GM18507 (cell line): Measurements from ENCODE around the gene ABHD5.
"Not testable (repeated sequence)": the region's sequence is repeated elsewhere in the genome, so short reads cannot be mapped to it uniquely, and the experiment has no call there.

ENCODE experiments used
- DNase-seq: peaks from one replicate; pipeline ENCODE4 v3.0.0; 2011; ENCODE audit warnings: low read depth; ENCODE audit not compliant: insufficient read length; ENCODE audit errors: extremely low spot score
- FAIRE-seq: peaks from 2 replicates; lab custom pipeline; 2011; peaks lifted over from hg19 to GRCh38; lab: Jason Lieb, UNC

The ABHD5 gene

DNA sequence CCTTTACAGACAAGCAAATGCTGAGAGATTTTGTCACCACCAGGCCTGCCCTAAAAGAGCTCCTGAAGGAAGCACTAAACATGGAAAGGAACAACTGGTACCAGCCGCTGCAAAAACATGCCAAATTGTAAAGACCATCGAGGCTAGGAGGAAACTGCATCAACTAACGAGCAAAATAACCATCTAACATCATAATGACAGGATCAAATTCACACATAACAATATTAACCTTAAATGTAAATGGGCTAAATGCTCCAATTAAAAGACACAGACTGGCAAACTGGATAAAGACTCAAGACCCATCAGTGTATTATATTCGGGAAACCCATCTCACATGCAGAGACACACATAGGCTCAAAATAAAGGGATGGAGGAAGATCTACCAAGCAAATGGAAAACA is 9.9 kb upstream of the ABHD5 start:
- FAIRE-seq, DNase-seq: not testable (repeated sequence)

DNA sequence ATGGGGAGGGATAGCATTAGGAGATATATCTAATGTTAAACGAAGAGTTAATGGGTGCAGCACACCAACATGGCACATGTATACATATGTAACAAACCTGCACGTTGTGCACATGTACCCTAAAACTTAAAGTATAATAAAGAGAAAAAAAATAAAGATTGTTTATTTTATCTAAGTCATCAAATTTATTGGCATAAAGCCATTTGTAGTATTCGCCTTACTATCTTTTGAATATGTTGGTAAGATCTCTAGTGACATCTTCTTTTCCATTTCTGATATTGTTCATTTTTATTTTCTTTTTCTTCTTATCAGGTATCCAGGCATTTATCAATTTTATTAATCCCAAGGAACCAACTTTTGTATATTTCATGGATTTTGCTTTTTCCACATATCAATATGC is 5.8 kb upstream of the ABHD5 start:
- no peak for FAIRE-seq
- DNase-seq, result no peak

DNA sequence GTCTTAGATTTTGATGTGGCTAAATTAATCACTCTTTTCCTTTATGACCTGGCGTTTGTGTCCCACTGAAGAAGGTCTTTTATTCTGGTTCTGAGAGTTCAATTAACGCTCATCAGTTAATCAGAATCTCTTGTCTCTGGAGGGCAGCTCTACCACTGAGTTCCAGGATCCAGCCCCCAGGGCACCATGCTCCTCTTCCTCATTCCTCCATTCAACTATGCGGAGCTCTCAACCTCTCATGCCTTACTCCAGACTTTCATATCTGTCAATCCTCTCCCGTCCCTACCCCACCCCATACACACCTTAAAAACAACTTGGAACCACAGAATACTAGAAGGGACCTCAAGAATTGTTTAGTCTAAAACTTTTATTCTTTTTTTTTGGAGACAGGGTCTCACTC is 4.8 kb upstream of the ABHD5 start:
- no peak for FAIRE-seq

DNA sequence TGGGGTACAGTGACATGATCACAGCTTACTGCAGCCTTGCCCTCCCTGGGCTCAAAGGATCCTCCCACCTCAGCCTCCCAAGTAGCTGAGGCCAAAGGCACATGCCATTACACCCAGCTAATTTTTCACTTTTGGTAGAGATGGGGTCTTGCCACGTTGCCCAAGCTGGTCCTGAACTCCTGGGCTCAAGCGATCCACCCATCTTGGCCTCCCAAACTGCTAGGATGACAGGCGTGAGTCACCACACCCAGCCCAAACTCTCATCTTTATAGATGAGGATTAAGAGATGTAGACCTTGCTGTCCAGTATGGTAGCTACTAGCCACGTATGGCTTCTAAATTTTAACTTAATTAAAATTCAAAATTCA is 4.4 kb upstream of the ABHD5 start:
- DNase-seq (no peak), FAIRE-seq (no peak)

More for the DNA sequence above, 4.8 kb upstream of the ABHD5 start:
- DNase-seq, result no peak

DNA sequence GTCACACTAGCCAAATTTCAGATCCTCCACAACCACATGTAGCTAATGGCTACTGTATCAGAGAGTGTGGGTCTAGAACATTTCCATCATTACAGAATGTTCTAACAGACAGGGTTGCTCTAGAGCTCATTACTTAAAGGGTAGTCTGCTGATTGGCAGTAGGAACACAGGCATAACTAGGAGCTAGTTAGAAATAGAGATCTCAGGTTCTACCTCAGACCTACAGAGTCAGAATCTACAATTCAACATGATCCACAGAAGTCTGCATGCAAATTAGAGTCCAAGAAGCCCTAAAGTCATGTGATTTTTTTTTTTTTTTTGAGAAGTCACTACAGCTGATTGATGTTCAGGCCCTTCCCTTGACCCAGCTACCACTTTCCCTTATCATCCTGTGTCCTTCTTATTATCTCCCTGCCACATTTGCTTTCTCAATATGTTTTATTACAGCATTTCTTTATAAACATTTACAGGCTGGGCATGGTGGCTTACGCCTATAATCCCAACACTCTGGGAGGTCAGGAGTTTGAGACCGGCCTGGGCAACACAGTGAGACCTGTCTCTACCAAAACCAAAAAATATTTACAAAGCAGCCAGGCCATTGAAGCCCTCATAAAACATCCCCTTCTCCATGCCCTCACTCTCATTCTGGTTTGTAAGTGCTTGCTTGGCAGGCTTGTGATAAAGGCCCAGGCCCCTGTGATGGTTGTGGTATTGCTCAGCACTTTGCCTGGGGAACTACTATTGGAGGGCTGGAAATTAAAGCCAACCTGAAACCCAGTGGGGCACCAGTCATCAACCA is 3.8 kb upstream of the ABHD5 start:
- FAIRE-seq, result no peak
- DNase-seq, result no peak

DNA sequence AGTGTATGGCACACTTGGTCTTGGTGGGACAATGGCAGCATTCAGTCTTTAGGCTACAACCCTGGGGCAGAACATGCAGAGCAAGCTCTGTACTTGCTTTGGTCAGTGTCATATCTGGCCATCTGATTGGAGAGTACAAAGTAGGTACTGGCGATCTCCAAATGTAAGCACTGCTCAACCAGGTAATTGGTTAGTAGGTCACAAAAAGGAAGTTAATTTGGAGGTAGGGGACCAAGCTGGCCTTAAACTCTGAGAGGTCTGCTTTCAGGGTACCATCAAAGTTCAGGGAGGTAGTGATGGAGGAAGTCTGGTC is 3.3 kb upstream of the ABHD5 start:
- FAIRE-seq, result no peak
- DNase-seq, result no peak

DNA sequence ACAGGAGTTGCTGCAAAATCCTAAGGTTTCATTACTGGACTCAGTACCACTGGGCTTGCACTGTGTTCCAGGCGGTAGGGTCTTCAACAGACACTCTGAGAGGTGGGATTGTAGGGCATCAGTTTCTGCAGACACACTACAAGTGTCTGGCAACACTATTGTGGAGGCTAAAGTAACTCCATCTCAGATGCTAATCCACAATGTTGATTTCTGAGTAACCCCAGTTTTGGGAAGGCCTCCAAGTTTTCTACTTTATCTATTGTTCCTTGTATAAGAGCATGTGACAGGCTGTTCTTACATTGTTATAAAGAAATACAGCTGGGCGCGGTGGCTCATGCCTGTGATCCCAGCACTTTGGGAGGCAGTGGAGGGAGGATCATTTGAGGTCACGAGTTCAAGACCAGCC is 2.5 kb upstream of the ABHD5 start:
- DNase-seq, result no peak
- FAIRE-seq, result no peak

DNA sequence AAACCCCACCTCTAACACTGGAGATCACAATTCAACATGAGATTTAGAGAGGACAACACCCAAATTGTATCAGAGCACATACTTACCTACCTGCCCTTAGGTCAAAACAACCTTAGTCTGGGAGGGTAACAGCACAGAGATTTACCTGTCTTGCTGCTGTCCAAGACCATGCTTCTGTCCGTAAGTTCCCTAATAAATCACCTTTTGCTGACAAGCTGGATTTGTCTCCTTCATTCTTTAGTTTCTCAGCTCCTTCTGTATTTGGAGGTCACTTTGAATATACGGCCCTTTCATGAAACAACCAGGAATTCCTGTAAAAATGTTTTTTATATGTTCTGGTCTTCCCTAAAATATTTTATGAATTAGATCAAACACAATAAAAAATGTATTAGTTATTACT is 1.6 kb upstream of the ABHD5 start:
- peak; percentile 47 for FAIRE-seq

DNA sequence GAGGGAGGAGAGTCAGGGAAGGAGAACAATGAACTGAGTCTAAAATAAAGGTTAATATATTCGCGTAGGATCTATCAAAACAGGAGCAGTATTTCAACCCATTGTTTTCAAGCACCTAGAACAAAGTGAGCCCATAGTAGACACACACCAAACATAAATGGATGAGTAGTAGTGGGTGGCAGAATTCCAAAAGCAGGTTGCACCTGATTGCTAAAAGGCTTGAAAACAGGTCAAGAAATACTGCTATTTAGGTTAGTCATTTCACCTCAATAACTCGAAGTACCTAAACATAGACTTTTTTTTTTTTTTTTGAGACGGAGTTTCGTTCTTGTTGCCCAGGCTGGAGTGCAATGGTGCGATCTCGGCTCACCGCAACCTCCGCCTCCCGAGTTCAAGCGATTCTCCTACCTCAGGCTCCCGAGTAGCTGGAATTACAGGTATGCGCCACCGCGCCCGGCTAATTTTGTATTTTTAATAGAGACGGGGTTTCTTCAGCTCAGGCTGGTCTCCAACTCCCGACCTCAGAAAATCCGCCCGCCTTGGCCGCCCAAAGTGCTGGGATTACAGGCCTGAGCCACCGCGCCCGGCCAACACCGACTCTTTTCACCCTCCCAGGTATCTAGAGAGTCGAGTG is 855 bp upstream of the ABHD5 start:
- DNase-seq (no peak), FAIRE-seq (peak; percentile 18)

More for the DNA sequence above, 1.6 kb upstream of the ABHD5 start:
- no peak for DNase-seq

DNA sequence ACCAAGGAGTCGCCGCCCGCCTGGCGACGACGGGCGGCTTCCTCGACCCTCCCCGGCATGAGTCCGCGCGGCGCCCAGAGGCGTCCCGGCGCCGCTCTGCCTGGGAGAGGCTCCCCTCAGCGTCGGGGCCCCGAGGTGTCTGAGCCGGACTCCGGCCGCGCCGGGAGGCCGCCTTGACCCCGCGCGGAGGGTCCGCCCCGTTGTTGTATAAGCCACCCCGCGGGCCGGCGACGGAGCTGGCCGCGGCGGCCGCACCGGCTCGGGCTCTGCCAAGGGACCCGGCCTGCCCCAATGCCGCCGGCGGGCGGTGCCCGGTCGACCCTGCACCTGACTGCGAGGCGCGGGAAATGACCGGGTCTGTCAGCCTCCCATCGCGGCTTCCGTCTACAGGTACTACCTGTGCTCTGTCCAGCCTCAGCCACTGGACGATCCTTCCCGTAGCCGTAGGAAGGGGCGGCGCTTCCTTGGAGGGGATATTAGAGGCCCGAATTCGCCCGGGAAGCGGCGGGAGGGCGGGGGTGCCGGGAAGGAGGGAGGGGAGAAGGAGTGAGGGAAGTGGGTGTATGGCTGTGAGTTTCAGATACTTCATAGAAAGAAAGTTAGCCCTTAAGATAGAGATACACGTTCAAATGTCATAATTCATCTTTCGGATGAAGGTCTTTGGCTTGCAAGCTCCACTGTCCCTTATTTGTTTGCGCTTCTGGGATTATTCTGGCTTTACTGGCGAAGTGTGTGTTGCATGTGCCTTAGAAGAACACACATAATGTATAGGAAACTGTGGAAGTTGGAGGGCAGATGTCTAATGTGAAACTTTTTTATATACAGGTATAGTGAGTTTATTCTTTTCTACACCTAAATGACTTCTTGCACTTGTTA is 620 bp downstream of the ABHD5 start:
- FAIRE-seq (no peak), DNase-seq (no peak)

DNA sequence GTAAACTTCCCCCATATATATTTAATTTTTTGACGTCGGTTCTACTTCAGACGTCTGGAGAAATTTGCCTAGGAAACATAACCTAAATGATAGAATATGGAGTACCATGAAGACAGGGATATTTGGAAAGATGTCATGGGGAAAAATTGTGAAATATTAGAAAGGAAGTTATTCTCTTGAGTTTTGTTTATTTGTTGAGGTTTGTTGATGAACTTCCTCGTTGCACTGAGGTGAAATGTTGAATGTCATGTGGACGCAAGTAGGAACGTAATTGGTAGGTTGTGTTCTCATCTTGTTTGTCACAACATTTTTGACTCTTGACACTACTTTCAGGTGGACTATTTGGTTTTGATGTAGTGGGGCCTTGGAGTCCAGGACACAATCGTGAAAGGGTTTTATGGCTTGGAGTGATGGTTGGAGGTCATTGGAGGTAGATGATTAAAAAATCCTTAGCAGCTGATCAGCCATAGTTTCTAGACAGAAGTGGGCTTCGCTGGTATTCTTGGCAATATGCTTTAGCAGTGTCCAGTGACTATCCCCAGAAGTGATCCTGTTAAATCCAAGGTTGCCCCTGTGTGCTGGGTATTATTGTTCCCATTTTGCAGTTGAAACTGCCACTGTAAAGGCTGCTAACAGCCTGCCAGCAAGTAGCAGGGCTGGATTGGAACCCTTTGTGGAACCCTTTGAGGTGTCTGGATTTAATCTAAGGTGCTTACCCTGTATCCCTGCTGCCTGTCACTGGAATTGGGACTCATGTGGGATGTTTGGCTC is 1.5 kb downstream of the ABHD5 start:
- DNase-seq (no peak), FAIRE-seq (peak; percentile 50)

DNA sequence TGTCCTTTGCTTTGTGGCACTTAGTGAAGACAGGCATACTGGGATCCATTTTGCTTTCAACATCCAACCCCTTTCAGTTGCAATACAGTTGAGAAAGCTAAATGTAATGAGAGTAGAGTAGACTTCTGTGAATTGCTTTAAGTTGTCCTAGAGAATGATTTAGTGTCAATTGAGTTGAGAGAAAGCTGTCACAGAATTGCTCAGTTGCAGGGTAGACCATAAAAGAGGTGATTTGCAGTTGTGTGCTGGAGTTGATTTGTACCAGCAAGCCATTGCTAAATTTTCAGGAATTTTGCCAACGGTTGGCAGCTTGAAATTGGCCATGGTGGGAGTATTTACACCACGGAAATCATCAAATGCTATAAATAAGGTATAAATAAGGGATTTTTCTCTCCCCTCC is 2.2 kb downstream of the ABHD5 start:
- FAIRE-seq, result no peak
- no peak for DNase-seq

DNA sequence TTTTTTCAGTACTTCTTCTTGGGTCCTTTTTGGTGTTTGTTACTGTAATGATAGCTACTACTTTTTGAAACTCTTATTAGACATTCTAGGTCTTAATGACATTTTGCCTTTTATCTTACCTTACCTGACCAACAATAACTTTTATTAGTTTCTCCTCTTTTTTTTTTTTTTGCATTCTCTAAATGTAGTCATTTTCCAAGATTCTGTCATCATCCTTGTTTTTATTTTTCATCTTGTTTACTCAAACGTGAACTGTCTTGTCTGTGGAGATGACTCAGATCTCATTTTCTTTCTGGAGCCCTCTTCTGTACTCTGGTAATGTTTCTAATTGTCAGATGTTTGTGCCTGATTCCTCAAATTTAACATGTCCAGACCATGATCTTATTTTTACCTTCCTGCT is 2.9 kb downstream of the ABHD5 start:
- FAIRE-seq (no peak), DNase-seq (no peak)

DNA sequence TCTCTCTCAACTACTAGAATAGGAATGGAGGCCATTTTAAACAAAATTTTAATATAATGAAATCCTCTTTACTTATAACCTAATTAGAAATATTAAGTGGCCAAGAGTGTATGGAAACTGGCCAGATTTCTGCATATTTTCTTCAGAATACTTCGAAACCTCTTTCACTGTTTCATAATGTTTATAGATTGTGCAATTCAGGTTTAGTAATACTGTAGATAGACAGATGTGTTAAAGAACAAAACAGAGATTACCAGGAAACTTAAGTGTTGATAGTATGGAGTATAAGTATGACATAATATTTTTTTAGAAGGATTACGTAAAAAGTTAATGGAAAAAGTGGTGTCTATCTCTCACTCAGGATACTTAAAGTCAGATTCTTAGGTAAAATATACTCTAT is 4.7 kb downstream of the ABHD5 start:
- DNase-seq, result no peak
- no peak for FAIRE-seq

DNA sequence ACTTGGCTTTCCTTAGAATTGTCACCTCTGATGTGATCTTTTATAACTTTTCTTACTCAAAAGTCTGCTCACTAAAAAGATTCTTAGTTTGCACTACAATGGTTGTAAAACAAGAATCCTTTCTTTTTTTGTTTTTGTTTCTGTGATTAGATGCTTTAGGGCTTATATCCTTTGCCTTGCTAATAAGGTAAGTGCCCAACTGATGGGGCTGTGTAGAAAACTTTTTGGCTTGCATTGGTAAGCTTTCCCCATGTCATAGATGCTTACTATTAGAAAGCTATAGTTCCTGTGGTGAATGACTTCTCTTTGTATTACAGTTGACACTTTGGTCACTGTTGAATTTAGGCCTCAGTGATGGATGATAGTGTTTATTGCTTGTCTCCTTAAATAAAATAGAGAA is 5.1 kb downstream of the ABHD5 start:
- no peak for FAIRE-seq
- no peak for DNase-seq

DNA sequence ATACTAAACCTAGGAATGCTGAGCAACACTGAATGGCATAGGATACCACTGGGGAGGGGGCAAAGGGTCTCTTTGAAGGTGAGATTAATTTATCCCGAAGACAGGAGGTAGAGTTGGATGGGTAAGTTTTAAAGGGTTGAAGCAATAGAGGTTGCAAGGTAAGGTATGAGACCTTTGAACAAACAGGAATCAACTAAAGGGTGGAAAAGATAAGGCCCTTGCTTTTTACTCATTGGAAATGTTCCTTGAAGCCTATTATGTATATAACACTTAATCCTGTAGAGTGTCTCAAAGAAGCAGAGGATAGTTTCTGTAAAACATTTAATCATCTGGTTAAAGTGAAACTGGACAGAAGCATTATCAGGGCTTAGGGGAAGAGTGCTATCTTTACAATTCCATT is 5.7 kb downstream of the ABHD5 start:
- FAIRE-seq, result no peak
- DNase-seq, result no peak

DNA sequence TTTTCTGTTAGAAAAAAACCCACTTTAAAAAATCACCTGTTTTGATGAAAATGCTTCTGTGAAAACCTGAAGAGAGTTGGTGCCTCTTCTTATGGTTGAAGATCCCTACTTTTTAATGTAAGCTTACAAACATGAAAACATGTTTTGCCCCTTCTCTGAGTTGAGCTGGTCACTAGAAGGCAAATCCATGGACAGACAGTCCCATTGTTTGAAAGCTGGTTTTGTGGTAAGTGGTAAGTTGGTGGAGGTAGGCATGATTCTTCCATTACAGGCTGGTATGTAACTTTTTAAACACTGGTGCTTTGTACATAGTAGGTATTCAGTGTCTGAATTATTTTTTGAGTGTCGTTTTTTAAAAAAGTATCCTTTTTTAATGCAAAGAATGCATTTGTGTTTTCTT is 6.1 kb downstream of the ABHD5 start:
- FAIRE-seq (peak; percentile 45), DNase-seq (no peak)

DNA sequence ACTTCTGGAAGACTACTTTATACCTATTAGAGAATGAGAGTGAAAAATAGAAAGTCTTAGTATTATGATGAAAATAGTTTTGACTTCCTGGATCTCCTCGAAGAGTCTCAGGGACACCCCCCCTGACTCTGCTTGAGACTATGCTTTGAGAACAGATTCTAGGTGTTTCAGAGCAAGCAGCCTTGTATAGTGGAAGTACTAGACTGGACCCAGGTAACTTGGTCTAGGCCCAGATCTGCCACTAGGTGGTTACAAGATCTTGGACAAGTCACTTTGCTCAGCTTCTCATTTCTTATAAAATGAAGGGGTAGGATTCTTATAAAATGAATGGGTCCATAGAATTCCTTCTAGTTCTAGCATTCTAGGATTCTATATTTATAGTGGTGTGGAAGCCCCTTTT is 9.1 kb downstream of the ABHD5 start:
- FAIRE-seq (no peak), DNase-seq (no peak)

DNA sequence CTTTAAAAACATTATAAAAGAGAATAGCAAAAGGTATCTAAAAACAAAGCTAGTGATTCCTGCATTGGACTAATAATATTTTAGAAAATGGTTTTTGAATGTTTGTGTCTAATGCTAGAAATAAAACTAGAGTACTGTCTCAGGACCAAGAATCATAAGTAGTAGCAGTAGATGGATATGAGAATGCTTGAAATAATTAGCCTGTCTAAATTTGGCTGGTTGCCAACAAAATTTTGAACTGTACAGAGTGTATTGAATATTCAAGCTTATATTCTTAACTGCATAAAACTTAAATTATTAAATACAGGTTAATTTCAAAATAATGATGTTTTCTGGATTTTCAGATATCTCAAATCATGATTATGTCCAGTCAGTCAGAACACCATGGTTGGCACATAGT is 14.0 kb downstream of the ABHD5 start:
- FAIRE-seq (no peak), DNase-seq (no peak)

DNA sequence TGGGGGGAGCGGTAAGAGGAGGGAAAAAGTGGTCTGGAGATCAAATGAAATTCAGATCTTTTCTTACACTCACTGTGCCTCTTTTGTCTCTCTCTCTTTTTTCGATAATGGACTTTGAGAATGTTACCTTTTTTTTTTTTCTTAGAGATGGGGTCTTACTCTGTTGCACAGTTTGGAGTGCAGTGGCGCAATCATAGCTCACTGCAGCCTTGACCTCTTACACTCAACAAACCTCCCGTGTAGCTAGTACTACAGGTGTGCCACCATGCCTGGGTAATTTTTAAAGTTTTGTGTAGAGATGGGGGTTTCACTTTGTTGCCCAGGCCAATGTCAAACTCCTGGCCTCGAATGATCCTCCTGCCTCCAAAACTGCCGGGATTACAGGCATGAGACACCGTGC is 15.6 kb downstream of the ABHD5 start:
- FAIRE-seq (no peak), DNase-seq (no peak)
